Stomach smooth muscle (tissue), 2 donors: ENCODE results near the gene ADARB2.

Source experiments
- H3K27ac ChIP-seq: one replicate; pipeline ENCODE4 v1.7.0; 2013; ENCODE audit warnings: mild to moderate bottlenecking, low read length, inconsistent platforms
- H3K27me3 ChIP-seq, 2 donors: one replicate each; pipeline ENCODE4 v1.7.0; 2013; ENCODE audit warnings: low read length in 2 of 2; ENCODE audit not compliant: insufficient read depth in 2 of 2, control insufficient read depth in 1 of 2
- H3K36me3 ChIP-seq, 2 donors: one replicate each; pipeline ENCODE4 v1.7.0; 2013; ENCODE audit warnings: low read length in 2 of 2; ENCODE audit not compliant: control insufficient read depth in 2 of 2, insufficient read depth in 2 of 2
- H3K4me1 ChIP-seq: one replicate; pipeline ENCODE4 v1.7.0; 2013; ENCODE audit warnings: low read length; ENCODE audit not compliant: control insufficient read depth, insufficient read depth
- H3K4me3 ChIP-seq, 2 donors: one replicate each; pipeline ENCODE4 v1.7.0; 2013; ENCODE audit warnings: low read length in 2 of 2
- H3K9ac ChIP-seq, 2 donors: one replicate each; pipeline ENCODE4 v1.7.0; 2013; ENCODE audit warnings: low read length in 2 of 2, mild to moderate bottlenecking in 1 of 2
- H3K9me3 ChIP-seq, 2 donors: one replicate each; pipeline ENCODE4 v1.7.0; 2013; ENCODE audit warnings: low read length in 2 of 2; ENCODE audit not compliant: control insufficient read depth in 2 of 2
- donor health status: healthy.
- donor health status: Pancreatic carcinoma.

The ADARB2 gene

GRCh38 chr10:1368842-1369171, 368.5 kb downstream of the ADARB2 start:
- no peaks in the 10 kb centered on the region for H3K36me3 ChIP-seq

DNA sequence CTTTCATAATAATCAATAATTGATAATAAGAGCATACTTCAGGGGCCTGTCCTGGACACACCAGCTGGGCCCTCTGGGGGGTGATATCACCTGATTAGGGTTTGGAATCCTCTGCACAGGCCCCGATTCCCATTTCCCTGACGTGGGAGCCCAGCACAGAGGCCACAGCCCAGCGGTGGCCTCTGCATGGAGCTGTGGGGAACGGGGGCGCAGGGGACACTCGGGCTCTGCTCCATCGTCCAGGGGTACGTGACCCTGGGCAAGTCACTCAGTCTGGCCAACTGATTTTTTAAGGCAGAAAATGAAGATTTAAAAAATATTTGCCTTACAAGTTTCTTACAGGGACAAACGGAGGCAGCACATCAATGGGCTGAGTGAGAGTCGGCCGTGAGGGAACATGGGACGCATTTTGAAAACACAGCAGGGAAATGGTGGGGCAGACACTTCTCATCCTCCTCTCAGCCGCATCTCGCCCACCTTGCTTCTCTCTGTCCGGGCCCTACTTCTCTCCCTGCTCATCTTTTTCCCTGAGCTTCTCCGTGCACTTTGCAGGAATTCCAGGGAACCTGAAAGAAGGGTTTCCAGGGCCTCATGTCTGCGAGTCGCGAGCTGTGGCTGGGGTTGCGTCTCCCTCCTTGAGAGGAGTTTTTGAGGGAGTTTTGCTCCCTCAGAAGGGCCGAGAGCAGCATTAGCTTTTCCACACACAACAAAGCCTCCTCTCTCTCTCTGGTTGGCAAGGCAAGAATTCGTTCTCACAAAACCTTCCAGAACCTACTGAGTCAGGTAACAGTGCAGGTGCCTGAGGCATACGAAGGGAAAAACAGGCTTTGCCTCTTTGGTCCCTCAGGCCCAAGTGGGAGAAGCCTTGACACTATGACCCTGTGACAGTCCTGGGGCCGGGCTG, 369.1 kb downstream of the ADARB2 start:
- Histone ChIP-seq H3K9ac (no peak overlapping the region), H3K27me3 (peaks cover 0 to 8% of the 10 kb centered on the region in 2 donors), H3K9me3 (no peaks in the 10 kb centered on the region), H3K4me1 (no peaks in the 10 kb centered on the region), H3K4me3 (no peak overlapping the region), H3K27ac (no peak overlapping the region), H3K36me3 (no peaks in the 10 kb centered on the region)

More at GRCh38 chr10:1368842-1369171, 368.5 kb downstream of the ADARB2 start:
- Histone ChIP-seq H3K9me3 (no peaks in the 10 kb centered on the region), H3K9ac (no peak overlapping the region), H3K27me3 (peaks cover 0 to 8% of the 10 kb centered on the region in 2 donors), H3K27ac (no peak overlapping the region), H3K4me1 (no peaks in the 10 kb centered on the region), H3K4me3 (no peak overlapping the region)

DNA sequence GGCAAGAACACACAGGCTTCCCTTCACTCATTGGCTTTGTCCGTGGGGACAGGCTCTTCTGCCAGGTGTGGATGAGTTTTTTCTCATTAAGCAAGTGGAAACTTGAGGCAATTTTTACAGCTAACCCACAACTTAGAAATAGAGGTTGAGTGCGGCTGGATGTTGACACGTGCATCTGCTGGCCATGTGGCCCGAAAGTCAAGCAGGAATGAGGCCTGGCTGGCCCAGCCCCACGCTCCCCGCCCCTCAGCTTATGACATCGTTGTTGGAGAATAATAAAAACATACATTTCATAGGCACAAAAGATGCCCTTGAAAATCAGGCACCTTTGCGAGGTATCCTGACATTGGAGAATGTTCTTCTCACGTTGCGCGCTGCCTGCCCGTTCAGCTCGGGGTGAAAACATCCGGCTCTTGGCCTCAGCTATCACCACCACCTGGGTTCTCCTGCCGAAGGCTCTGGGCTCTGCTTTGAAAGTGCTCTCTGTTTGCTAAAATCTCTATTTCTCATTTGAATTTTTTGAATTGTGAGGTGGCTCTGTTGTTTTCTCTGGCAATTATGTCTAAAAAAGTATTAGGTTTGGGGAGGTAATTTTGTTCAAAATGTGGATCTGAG, 370.4 kb downstream of the ADARB2 start:
- H3K27me3 ChIP-seq: peaks cover 0 to 10% of the 10 kb centered on the region in 2 donors
- no peaks in the 10 kb centered on the region for H3K9me3 ChIP-seq
- H3K27ac ChIP-seq: no peak overlapping the region
- no peaks in the 10 kb centered on the region for H3K36me3 ChIP-seq
- H3K9ac ChIP-seq: no peak overlapping the region
- no peaks in the 10 kb centered on the region for H3K4me1 ChIP-seq
- no peak overlapping the region for H3K4me3 ChIP-seq

DNA sequence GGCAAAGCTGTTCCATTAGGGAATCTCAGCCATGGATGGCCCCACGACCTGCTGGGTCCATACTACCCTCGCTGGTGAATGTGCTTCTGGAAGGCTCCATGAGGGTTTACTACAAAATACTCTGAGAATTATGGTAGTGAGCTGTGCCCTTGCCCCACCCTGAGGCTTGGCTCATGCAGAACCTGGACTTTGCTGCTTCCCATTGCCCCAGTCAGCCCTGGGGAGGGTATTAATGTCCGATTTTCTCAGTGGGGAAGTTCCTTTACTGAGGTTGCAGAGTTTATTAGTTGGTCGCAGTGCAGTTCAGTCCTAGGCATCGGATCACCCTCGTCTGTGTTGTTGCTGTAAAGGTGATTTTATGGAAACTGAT, 371.0 kb downstream of the ADARB2 start:
- Histone ChIP-seq H3K27ac (no peak overlapping the region), H3K4me3 (no peak overlapping the region), H3K4me1 (no peaks in the 10 kb centered on the region), H3K36me3 (no peaks in the 10 kb centered on the region), H3K27me3 (peaks cover 4 to 10% of the 10 kb centered on the region in 2 donors), H3K9me3 (no peaks in the 10 kb centered on the region), H3K9ac (no peak overlapping the region)

DNA sequence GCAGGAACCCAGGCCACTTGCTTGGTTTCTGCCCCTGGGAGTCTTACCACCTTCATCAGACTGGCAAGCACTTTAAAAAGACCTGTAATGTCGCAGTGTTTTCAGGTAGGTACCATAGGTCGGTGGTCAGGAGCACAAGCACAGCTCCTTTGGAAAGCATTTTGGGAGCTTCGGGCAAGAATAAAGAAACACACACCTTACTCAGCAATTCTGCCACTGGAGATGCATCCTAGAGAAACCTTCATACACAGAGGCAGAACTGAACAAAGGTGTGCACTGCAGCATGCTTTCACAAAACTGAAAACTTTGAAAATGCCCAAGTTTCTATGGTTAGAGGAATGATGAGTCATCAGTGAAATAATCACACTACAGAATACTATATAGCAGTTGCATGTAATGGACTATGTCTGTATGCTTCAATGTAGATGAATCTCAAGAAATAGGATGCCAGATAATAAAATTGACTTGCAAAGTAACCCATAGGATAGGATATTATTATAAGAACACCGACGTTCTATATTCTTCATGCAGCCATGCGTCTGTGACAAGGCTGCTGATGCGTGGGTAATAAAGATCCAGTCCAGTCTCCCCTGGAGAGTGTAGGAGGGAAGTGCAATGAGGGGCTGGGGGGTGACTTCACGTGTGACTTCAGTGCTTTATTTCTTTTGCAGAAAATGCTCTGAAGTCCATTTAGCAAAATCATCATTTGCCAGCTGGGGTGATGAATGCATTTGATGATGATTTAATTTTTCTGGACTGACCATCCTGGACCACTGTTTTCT, 371.6 kb downstream of the ADARB2 start:
- Histone ChIP-seq H3K36me3 (no peaks in the 10 kb centered on the region), H3K9ac (no peak overlapping the region), H3K27ac (no peak overlapping the region), H3K27me3 (peaks cover 4 to 10% of the 10 kb centered on the region in 2 donors), H3K4me3 (no peak overlapping the region), H3K4me1 (no peaks in the 10 kb centered on the region), H3K9me3 (no peaks in the 10 kb centered on the region)

DNA sequence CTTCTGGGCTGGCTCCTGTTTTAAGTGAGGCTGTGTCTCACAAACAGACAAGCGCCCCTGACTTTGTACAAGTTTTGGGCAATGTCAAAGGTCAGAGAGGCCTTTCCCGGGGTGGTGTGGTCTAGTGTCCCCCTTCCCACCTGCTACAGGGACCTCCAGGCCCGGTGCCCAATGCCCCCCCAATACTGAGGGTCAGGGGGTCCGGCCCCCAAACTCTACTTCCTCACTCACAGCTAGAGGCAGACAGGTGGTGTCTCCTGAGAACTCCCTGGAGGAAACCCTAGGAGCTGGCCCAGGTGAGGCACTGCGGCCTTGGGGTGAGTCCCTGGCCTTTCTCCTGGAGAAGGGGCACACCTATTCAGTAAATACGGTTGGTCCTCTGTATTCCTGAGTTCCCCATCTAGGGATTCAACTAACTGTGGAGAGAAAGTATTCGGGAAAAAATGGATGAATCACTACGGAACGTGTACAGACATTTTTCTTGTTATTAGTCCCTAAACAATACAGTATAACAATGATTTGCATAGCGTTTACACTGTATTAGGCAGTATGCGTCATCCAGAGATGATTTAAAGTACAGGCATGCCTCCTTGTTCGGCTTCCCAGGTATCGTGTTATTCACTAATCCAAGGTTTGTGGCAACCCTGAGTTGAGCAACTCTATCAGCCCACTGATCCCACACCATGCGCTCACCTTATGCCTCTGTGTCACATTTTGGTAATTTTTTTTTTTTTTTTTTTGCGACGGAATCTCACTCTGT, 373.0 kb downstream of the ADARB2 start:
- Histone ChIP-seq H3K27me3 (peaks cover 4 to 8% of the 10 kb centered on the region in 2 donors), H3K9me3 (no peaks in the 10 kb centered on the region), H3K9ac (no peak overlapping the region), H3K4me3 (no peak overlapping the region), H3K36me3 (no peaks in the 10 kb centered on the region), H3K27ac (no peak overlapping the region), H3K4me1 (no peaks in the 10 kb centered on the region)

- Histone ChIP-seq H3K27me3 (peaks cover 4 to 8% of the 10 kb centered on the region in 2 donors), H3K9me3 (no peaks in the 10 kb centered on the region), H3K36me3 (no peaks in the 10 kb centered on the region), H3K9ac (no peak overlapping the region), H3K4me3 (no peak overlapping the region), H3K27ac (no peak overlapping the region), H3K4me1 (no peaks in the 10 kb centered on the region)
Observed at GRCh38 chr10:1363446-1364121, 373.7 kb downstream of the ADARB2 start.

GRCh38 chr10:1362589-1363445, 374.5 kb downstream of the ADARB2 start:
- Histone ChIP-seq H3K9ac (no peak overlapping the region), H3K27me3 (peaks cover 4 to 8% of the 10 kb centered on the region in 2 donors), H3K9me3 (no peaks in the 10 kb centered on the region), H3K27ac (no peak overlapping the region), H3K4me3 (no peak overlapping the region), H3K36me3 (no peaks in the 10 kb centered on the region), H3K4me1 (no peaks in the 10 kb centered on the region)

DNA sequence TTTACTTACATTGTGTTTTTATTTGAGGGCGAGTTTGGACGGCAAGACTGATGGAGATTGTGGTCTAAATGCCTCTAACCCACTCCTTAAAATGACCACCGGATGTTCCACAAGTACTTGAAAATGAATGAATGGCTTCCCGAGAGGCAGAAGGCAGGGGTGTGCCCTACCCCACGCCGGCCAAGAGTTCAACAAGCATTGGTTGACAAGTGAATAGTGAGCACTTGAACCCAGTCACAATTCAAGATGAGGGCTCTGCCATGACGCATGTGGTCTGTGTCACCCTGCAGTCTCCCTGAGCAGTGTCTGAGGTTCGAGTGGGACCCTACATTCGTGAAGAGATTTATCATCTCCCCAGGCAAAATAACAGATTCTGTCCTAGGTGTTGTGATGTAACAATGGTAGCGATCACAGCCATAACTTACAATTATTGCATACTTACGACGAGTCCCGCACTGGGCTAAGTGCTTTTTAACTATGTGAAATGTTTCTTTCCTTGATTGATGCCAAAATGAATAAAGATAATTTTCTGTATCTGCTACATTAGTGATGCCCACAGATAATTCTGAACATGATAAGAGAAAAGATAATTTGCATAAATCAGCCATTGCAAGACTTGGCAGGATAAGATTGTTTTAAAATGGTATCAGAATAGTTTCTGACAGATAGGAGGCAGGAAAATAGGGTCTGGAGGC, 375.8 kb downstream of the ADARB2 start:
- H3K27me3 ChIP-seq: peaks cover 4 to 9% of the 10 kb centered on the region in 2 donors
- no peak overlapping the region for H3K4me3 ChIP-seq
- no peak overlapping the region for H3K9ac ChIP-seq
- no peaks in the 10 kb centered on the region for H3K4me1 ChIP-seq
- H3K9me3 ChIP-seq: no peaks in the 10 kb centered on the region
- H3K27ac ChIP-seq: no peak overlapping the region
- H3K36me3 ChIP-seq: no peaks in the 10 kb centered on the region
